GM12878 (cell line): ENCODE results near the gene KCNQ1. TPM values are rescaled to one million over a fixed set of nuclear protein-coding genes. Genes with fewer than 3 reads are reported as not detected.

Source experiments
- CREM ChIP-seq: IDR thresholded peaks from 2 replicates; pipeline ENCODE4 v1.6.1; 2014; ENCODE audit warnings: antibody characterized with exemption, low read depth
- EZH2 ChIP-seq: IDR thresholded peaks from 2 replicates; pipeline ENCODE4 v1.6.1; 2012; ENCODE audit warnings: low read depth, mild to moderate bottlenecking, control low read depth, inconsistent platforms, low read length, borderline replicate concordance; ENCODE audit not compliant: control insufficient read depth
- KLF5 ChIP-seq: fragments of 450-650 bp; IDR thresholded peaks from 2 replicates; pipeline ENCODE4 v1.6.1; 2014; ENCODE audit warnings: mild to moderate bottlenecking; ENCODE audit not compliant: partially characterized antibody
- NR2C1 ChIP-seq: fragments of 450-650 bp; IDR thresholded peaks from 2 replicates; pipeline ENCODE4 v1.6.1; 2017; ENCODE audit warnings: antibody characterized with exemption, mild to moderate bottlenecking, moderate library complexity
- TAF1 ChIP-seq: IDR thresholded peaks from 2 replicates; pipeline ENCODE4 v1.6.1; 2011; ENCODE audit warnings: mild to moderate bottlenecking, low read depth, low read length, borderline replicate concordance
- polyA plus RNA-seq, 11 experiments: library from polyadenylated mRNA; depleted of rRNA in 4 of 11; unstranded in 6 of 11; stranded (reverse) in 5 of 11; fragments of >200 nt; fragmentation: Nextera tagmentation in 4 of 11; fragmentation: Illumina TruSeq in 1 of 11; extraction: Ambion mirVana in 4 of 11; extraction: Trizol in 1 of 11; gene quantifications; 1 replicate in 1 of 11; 2 replicates in 10 of 11; pipeline versions ENCODE4 v1.2.1 to v1.2.3, GENCODE V29; 2011 to 2016; ENCODE audit warnings: inconsistent platforms in 2 of 11, missing spikeins in 2 of 11, low read depth in 1 of 11
- total RNA-seq, 4 experiments: library from RNA; depleted of rRNA in 3 of 4; stranded (reverse); fragments of >200 nt in 3 of 4; fragmentation: Illumina TruSeq in 1 of 4; extraction: Trizol in 1 of 4; gene quantifications; 2 replicates each; pipeline versions ENCODE4 v1.2.1 to v1.2.3, GENCODE V29; 2013 to 2021
- TF ChIP-seq, protein P1 (sequence below): fragments of 450-650 bp; IDR thresholded peaks from 2 replicates; pipeline ENCODE4 v1.6.1; 2017; ENCODE audit warnings: mild to moderate bottlenecking
- TF ChIP-seq, protein P2 (sequence below): fragments of 450-650 bp; IDR thresholded peaks from 2 replicates; pipeline ENCODE4 v1.6.1; 2018; ENCODE audit warnings: mild to moderate bottlenecking, low read depth, moderate library complexity; ENCODE audit not compliant: partially characterized antibody
- TF ChIP-seq, protein P3 (sequence below): fragments of 450-650 bp; IDR thresholded peaks from 2 replicates; pipeline ENCODE4 v1.6.1; 2016; ENCODE audit warnings: mild to moderate bottlenecking
- TF ChIP-seq, protein P4 (sequence below): fragments of 450-650 bp; IDR thresholded peaks from 2 replicates; pipeline ENCODE4 v1.6.1; 2014; ENCODE audit warnings: mild to moderate bottlenecking

The KCNQ1 gene
- total and polyA plus RNA-seq, 10 of the 15 experiments (the other 5 are each of a cell fraction or from before 2014, with no cell fraction given): 0.03 to 0.15 (median 0.12) TPM; not detected in 7

DNA sequence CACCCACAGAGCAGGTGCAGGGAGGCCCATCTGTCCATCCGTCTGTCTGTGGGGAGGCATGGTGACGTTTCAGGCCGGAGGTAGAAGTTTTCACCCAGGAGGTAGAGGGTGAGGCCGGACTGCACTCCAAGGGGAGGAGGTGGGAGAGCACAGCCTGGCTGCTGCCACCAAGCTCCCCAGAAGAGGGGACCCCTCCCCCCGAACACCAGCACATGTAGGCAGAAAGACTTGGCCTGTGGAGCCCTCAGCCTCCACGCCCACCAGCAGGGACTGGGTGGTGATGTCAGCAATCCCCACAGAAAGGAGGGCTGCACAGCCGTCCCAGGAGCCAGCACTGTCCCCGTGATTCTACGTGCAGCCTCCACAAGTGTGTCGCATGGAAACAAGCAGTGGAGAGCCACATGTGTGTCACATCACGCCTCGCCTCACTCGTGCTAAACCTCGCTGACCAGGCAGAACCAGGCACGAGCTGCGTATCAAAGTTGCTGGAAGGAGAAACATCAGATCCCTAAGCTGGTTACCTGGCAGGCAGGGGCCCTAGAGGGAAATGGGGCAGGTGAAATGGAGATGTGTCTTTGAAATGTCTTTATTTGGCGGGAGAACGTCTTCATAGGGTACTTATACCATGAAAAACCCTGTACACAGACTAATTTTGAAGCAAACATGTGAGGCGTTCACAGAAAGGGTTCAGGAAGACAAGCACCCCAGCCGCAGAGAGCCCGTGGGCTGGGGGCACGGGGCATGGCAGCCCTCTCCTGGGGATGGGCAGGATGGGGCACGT, 391.7 kb downstream of the KCNQ1 start (continued):
- no peak for TF ChIP-seq EZH2
- TF ChIP-seq, protein P1, sequence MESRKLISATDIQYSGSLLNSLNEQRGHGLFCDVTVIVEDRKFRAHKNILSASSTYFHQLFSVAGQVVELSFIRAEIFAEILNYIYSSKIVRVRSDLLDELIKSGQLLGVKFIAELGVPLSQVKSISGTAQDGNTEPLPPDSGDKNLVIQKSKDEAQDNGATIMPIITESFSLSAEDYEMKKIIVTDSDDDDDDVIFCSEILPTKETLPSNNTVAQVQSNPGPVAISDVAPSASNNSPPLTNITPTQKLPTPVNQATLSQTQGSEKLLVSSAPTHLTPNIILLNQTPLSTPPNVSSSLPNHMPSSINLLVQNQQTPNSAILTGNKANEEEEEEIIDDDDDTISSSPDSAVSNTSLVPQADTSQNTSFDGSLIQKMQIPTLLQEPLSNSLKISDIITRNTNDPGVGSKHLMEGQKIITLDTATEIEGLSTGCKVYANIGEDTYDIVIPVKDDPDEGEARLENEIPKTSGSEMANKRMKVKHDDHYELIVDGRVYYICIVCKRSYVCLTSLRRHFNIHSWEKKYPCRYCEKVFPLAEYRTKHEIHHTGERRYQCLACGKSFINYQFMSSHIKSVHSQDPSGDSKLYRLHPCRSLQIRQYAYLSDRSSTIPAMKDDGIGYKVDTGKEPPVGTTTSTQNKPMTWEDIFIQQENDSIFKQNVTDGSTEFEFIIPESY: no peak
- TF ChIP-seq CREM: no peak
- TF ChIP-seq, protein P2, sequence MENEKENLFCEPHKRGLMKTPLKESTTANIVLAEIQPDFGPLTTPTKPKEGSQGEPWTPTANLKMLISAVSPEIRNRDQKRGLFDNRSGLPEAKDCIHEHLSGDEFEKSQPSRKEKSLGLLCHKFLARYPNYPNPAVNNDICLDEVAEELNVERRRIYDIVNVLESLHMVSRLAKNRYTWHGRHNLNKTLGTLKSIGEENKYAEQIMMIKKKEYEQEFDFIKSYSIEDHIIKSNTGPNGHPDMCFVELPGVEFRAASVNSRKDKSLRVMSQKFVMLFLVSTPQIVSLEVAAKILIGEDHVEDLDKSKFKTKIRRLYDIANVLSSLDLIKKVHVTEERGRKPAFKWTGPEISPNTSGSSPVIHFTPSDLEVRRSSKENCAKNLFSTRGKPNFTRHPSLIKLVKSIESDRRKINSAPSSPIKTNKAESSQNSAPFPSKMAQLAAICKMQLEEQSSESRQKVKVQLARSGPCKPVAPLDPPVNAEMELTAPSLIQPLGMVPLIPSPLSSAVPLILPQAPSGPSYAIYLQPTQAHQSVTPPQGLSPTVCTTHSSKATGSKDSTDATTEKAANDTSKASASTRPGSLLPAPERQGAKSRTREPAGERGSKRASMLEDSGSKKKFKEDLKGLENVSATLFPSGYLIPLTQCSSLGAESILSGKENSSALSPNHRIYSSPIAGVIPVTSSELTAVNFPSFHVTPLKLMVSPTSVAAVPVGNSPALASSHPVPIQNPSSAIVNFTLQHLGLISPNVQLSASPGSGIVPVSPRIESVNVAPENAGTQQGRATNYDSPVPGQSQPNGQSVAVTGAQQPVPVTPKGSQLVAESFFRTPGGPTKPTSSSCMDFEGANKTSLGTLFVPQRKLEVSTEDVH: no peak
- TF ChIP-seq, protein P3, sequence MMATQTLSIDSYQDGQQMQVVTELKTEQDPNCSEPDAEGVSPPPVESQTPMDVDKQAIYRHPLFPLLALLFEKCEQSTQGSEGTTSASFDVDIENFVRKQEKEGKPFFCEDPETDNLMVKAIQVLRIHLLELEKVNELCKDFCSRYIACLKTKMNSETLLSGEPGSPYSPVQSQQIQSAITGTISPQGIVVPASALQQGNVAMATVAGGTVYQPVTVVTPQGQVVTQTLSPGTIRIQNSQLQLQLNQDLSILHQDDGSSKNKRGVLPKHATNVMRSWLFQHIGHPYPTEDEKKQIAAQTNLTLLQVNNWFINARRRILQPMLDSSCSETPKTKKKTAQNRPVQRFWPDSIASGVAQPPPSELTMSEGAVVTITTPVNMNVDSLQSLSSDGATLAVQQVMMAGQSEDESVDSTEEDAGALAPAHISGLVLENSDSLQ: no peak
- no peak for TF ChIP-seq NR2C1
- TF ChIP-seq, protein P4, sequence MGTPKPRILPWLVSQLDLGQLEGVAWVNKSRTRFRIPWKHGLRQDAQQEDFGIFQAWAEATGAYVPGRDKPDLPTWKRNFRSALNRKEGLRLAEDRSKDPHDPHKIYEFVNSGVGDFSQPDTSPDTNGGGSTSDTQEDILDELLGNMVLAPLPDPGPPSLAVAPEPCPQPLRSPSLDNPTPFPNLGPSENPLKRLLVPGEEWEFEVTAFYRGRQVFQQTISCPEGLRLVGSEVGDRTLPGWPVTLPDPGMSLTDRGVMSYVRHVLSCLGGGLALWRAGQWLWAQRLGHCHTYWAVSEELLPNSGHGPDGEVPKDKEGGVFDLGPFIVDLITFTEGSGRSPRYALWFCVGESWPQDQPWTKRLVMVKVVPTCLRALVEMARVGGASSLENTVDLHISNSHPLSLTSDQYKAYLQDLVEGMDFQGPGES: no peak
- TF ChIP-seq TAF1: no peak
- TF ChIP-seq KLF5: no peak
